Effector memory CD4-positive, alpha-beta T cell (primary cell): ENCODE data around the gene FAP.

Experiments used
- DNase-seq, 3 donors: peaks; one replicate each; pipeline ENCODE4 v3.0.0-alpha.2; 2020
- H3K27ac ChIP-seq: 2 replicates; pipeline ENCODE4 v1.7.0; 2013; ENCODE audit warnings: mild to moderate bottlenecking, low read length, moderate library complexity; ENCODE audit not compliant: insufficient read depth, poor library complexity, severe bottlenecking
- H3K27me3 ChIP-seq: replicated peaks from 2 replicates; pipeline ENCODE4 v1.7.0; 2013; ENCODE audit warnings: mild to moderate bottlenecking, low read length; ENCODE audit not compliant: insufficient read depth, control insufficient read depth, poor library complexity, severe bottlenecking
- H3K36me3 ChIP-seq: 2 replicates; pipeline ENCODE4 v1.7.0; 2013; ENCODE audit warnings: mild to moderate bottlenecking, low read length, moderate library complexity; ENCODE audit not compliant: control insufficient read depth, insufficient read depth
- H3K4me1 ChIP-seq: 2 replicates; pipeline ENCODE4 v1.7.0; 2013; ENCODE audit warnings: low read length, mild to moderate bottlenecking; ENCODE audit not compliant: control insufficient read depth, insufficient read depth, poor library complexity, severe bottlenecking
- H3K4me3 ChIP-seq: 2 replicates; pipeline ENCODE4 v1.7.0; 2013; ENCODE audit warnings: low read length, low read depth, mild to moderate bottlenecking; ENCODE audit not compliant: insufficient read depth, poor library complexity, severe bottlenecking
- H3K9me3 ChIP-seq: 2 replicates; pipeline ENCODE4 v1.7.0; 2013; ENCODE audit warnings: mild to moderate bottlenecking, low read length, moderate library complexity; ENCODE audit not compliant: control insufficient read depth

Gene FAP

GRCh38 chr2:162221064-162221463 lies 22.2 kb downstream of the FAP start:
- Histone ChIP-seq H3K27ac (no peak overlapping the region), H3K36me3 (no peaks in the 10 kb centered on the region), H3K4me1 (no peaks in the 10 kb centered on the region), H3K9me3 (no peaks in the 10 kb centered on the region), H3K4me3 (no peak overlapping the region), H3K27me3 (no peaks in the 10 kb centered on the region)
- DNase-seq = peak; percentile 8 to 38 (median 12)

GRCh38 chr2:162220368-162220767 lies 22.9 kb downstream of the FAP start:
- Histone ChIP-seq H3K4me3 (no peak overlapping the region), H3K9me3 (no peaks in the 10 kb centered on the region), H3K4me1 (no peaks in the 10 kb centered on the region), H3K27ac (no peak overlapping the region), H3K36me3 (no peaks in the 10 kb centered on the region), H3K27me3 (no peaks in the 10 kb centered on the region)
- DNase-seq = no peak

- Histone ChIP-seq H3K36me3 (no peaks in the 10 kb centered on the region), H3K9me3 (no peaks in the 10 kb centered on the region), H3K4me3 (no peak overlapping the region), H3K27me3 (no peaks in the 10 kb centered on the region), H3K4me1 (no peaks in the 10 kb centered on the region), H3K27ac (no peak overlapping the region)
- DNase-seq = no peak
Observed at GRCh38 chr2:162219426-162219825, 23.8 kb downstream of the FAP start.

GRCh38 chr2:162217598-162217997 lies 25.6 kb downstream of the FAP start:
- no peaks in the 10 kb centered on the region for H3K4me1 ChIP-seq
- H3K36me3 ChIP-seq = no peaks in the 10 kb centered on the region
- no peak overlapping the region for H3K27ac ChIP-seq
- H3K27me3 ChIP-seq = no peaks in the 10 kb centered on the region
- H3K4me3 ChIP-seq = no peak overlapping the region
- DNase-seq = no peak
- no peaks in the 10 kb centered on the region for H3K9me3 ChIP-seq

- no peaks in the 10 kb centered on the region for H3K27me3 ChIP-seq
- H3K27ac ChIP-seq = no peak overlapping the region
- no peaks in the 10 kb centered on the region for H3K36me3 ChIP-seq
- no peak overlapping the region for H3K4me3 ChIP-seq
- H3K4me1 ChIP-seq = no peaks in the 10 kb centered on the region
- no peak for DNase-seq
- no peaks in the 10 kb centered on the region for H3K9me3 ChIP-seq
Observed at GRCh38 chr2:162215162-162215561, 28.1 kb downstream of the FAP start.

- no peak for DNase-seq
- no peaks in the 10 kb centered on the region for H3K9me3 ChIP-seq
- H3K36me3 ChIP-seq = no peaks in the 10 kb centered on the region
- no peaks in the 10 kb centered on the region for H3K4me1 ChIP-seq
- no peak overlapping the region for H3K4me3 ChIP-seq
- no peak overlapping the region for H3K27ac ChIP-seq
- H3K27me3 ChIP-seq = no peaks in the 10 kb centered on the region
Observed at GRCh38 chr2:162212366-162212765, 30.9 kb downstream of the FAP start.

- no peak for DNase-seq
Observed at GRCh38 chr2:162211732-162212131, 31.5 kb downstream of the FAP start.

GRCh38 chr2:162210385-162210784 lies 32.9 kb downstream of the FAP start:
- no peaks in the 10 kb centered on the region for H3K9me3 ChIP-seq
- H3K27ac ChIP-seq = no peak overlapping the region
- H3K27me3 ChIP-seq = no peaks in the 10 kb centered on the region
- no peaks in the 10 kb centered on the region for H3K36me3 ChIP-seq
- no peaks in the 10 kb centered on the region for H3K4me1 ChIP-seq
- no peak for DNase-seq
- no peak overlapping the region for H3K4me3 ChIP-seq

More at GRCh38 chr2:162211732-162212131, 31.5 kb downstream of the FAP start:
- H3K4me1 ChIP-seq = no peaks in the 10 kb centered on the region
- H3K9me3 ChIP-seq = no peaks in the 10 kb centered on the region
- no peak overlapping the region for H3K27ac ChIP-seq
- H3K36me3 ChIP-seq = no peaks in the 10 kb centered on the region
- H3K4me3 ChIP-seq = no peak overlapping the region
- H3K27me3 ChIP-seq = no peaks in the 10 kb centered on the region

GRCh38 chr2:162202203-162202602 lies 41.0 kb downstream of the FAP start:
- Histone ChIP-seq H3K4me3 (no peak overlapping the region), H3K27ac (no peak overlapping the region), H3K9me3 (no peaks in the 10 kb centered on the region), H3K27me3 (no peaks in the 10 kb centered on the region), H3K4me1 (no peaks in the 10 kb centered on the region), H3K36me3 (no peaks in the 10 kb centered on the region)
- no peak for DNase-seq

GRCh38 chr2:162200636-162201035 lies 42.6 kb downstream of the FAP start:
- no peaks in the 10 kb centered on the region for H3K9me3 ChIP-seq
- H3K4me1 ChIP-seq = no peaks in the 10 kb centered on the region
- no peak for DNase-seq
- H3K27me3 ChIP-seq = peaks cover 4% of the 10 kb centered on the region
- H3K4me3 ChIP-seq = no peak overlapping the region
- H3K27ac ChIP-seq = no peak overlapping the region
- H3K36me3 ChIP-seq = no peaks in the 10 kb centered on the region

- Histone ChIP-seq H3K4me1 (no peaks in the 10 kb centered on the region), H3K36me3 (no peaks in the 10 kb centered on the region), H3K27ac (no peak overlapping the region), H3K9me3 (no peaks in the 10 kb centered on the region), H3K4me3 (no peak overlapping the region), H3K27me3 (peaks cover 4% of the 10 kb centered on the region)
- DNase-seq = no peak
Observed at GRCh38 chr2:162199913-162200312, 43.3 kb downstream of the FAP start.
